IMR-90 (cell line): ENCODE results near the gene BEND2.

Source experiments
- BHLHE40 ChIP-seq: fragments of 150-350 bp; IDR thresholded peaks from 2 replicates; pipeline ENCODE4 v1.6.1; 2016; ENCODE audit warnings: mild to moderate bottlenecking, low read depth, low read length
- CEBPB ChIP-seq: IDR thresholded peaks from 2 replicates; pipeline ENCODE4 v1.6.1; 2012; ENCODE audit warnings: low read depth, low read length, improper control_type of control experiment
- MAZ ChIP-seq: IDR thresholded peaks from 2 replicates; pipeline ENCODE4 v1.6.1; 2012; ENCODE audit warnings: low read depth, mild to moderate bottlenecking, low read length, improper control_type of control experiment, moderate library complexity, borderline replicate concordance
- POLR2A ChIP-seq: IDR thresholded peaks from 2 replicates; pipeline ENCODE4 v1.6.1; 2012; ENCODE audit warnings: mild to moderate bottlenecking, low read depth, low read length
- RAD21 ChIP-seq: IDR thresholded peaks from 2 replicates; pipeline ENCODE4 v1.6.1; 2012; ENCODE audit warnings: low read length, improper control_type of control experiment
- RFX5 ChIP-seq: IDR thresholded peaks from 2 replicates; pipeline ENCODE4 v1.8.0; 2012; ENCODE audit warnings: low read depth, mild to moderate bottlenecking, low read length, moderate library complexity
- TF ChIP-seq, protein P1 (sequence below): conservative IDR thresholded peaks from 2 replicates; pipeline ENCODE4 v1.5.1; 2012; ENCODE audit warnings: mild to moderate bottlenecking, low read depth, low read length, improper control_type of control experiment

DNA sequence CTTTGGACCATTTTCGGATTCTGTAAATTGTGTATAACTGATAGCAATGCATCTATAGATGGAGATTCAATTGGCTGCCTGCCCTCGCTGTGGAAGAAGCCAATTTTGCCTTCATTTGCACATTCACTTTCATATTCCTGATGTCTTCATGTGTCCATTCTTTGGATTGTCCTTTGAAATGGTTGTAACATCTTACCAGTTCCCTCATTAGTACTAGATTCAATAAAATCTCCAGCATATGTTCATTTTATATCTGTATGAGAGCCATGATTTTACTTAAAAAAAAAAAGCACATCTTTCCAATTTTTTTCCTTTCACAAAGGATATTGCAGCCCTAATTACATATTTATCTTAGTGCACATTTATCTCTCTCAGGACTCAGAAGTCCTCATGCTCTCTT lies 61.7 kb downstream of the BEND2 start:
- no peak for TF ChIP-seq RFX5
- TF ChIP-seq, protein P1, sequence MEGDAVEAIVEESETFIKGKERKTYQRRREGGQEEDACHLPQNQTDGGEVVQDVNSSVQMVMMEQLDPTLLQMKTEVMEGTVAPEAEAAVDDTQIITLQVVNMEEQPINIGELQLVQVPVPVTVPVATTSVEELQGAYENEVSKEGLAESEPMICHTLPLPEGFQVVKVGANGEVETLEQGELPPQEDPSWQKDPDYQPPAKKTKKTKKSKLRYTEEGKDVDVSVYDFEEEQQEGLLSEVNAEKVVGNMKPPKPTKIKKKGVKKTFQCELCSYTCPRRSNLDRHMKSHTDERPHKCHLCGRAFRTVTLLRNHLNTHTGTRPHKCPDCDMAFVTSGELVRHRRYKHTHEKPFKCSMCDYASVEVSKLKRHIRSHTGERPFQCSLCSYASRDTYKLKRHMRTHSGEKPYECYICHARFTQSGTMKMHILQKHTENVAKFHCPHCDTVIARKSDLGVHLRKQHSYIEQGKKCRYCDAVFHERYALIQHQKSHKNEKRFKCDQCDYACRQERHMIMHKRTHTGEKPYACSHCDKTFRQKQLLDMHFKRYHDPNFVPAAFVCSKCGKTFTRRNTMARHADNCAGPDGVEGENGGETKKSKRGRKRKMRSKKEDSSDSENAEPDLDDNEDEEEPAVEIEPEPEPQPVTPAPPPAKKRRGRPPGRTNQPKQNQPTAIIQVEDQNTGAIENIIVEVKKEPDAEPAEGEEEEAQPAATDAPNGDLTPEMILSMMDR, result no peak
- TF ChIP-seq CEBPB, result no peak
- no peak for TF ChIP-seq BHLHE40
- no peak for TF ChIP-seq POLR2A
- TF ChIP-seq RAD21, result no peak
- no peak for TF ChIP-seq MAZ
